K562 (cell line): ENCODE measurements around the gene SEPTIN1. TPM values are rescaled to one million over a fixed set of nuclear protein-coding genes. Genes with fewer than 3 reads are reported as not detected.

Experiments
- ATAC-seq: fragments of 200-7000 bp; cut with Tn5 transposase; 3 replicates; pipeline ENCODE4 v1.9.1; 2020; ENCODE audit warnings: moderate library complexity
- BruUV-seq: library from RNA; stranded (reverse); fragments of 400-500 nt; replicated peaks from 2 replicates; lab custom pipeline; 2021; lab: Mats Ljungman, UMichigan
- CTCF ChIA-PET: fragments of 300-600 bp; formaldehyde crosslinking; extraction: SDS; loops from one replicate; lab custom pipeline; 2021; ENCODE audit warnings: low intra/inter-chr PET ratio; lab: Yijun Ruan, JAX
- POLR2A ChIA-PET: fragments of 300-600, 350-650 bp; sonication (Branson Sonifier 250); formaldehyde crosslinking; extraction: SDS; loops from one replicate; lab custom pipeline; 2021; ENCODE audit warnings: antibody characterized with exemption, inconsistent platforms; lab: Yijun Ruan, JAX
- DNase-seq, 4 experiments: peaks; one replicate each; pipeline versions ENCODE4 v3.0.0 to v3.0.0-alpha.2; 2011 to 2018; ENCODE audit warnings: low spot score in 3 of 4, mixed read lengths in 3 of 4; ENCODE audit errors: extremely low read depth in 1 of 4
- FAIRE-seq: peaks from 2 replicates; lab custom pipeline; 2011; peaks lifted over from hg19 to GRCh38; lab: Jason Lieb, UNC
- H2AFZ ChIP-seq: 2 replicates; pipeline ENCODE4 v1.6.0; 2011; ENCODE audit warnings: low read depth, low read length, control low read depth, inconsistent platforms
- H3K27ac ChIP-seq: fragments of 200-600 bp; 3 replicates; pipeline ENCODE4 v1.8.0; 2011; ENCODE audit warnings: low read depth, mild to moderate bottlenecking, control low read depth, inconsistent platforms, low read length, moderate library complexity, mixed read lengths; ENCODE audit errors: extremely low read depth
- H3K27me3 ChIP-seq, 2 experiments: fragments of 300-600 bp in 1 of 2; 2 replicates in 1 of 2; 3 replicates in 1 of 2; pipeline versions ENCODE4 v1.6.0 to v1.8.0; 2011; ENCODE audit warnings: inconsistent platforms in 2 of 2, low read length in 2 of 2, mild to moderate bottlenecking in 1 of 2, mixed read lengths in 1 of 2, moderate library complexity in 1 of 2; ENCODE audit not compliant: control insufficient read depth in 2 of 2, insufficient read depth in 2 of 2
- H3K36me3 ChIP-seq: fragments of 300-600 bp; 3 replicates; pipeline ENCODE4 v1.8.0; 2011; ENCODE audit warnings: mild to moderate bottlenecking, low read length, inconsistent platforms; ENCODE audit not compliant: control insufficient read depth, insufficient read depth
- H3K4me1 ChIP-seq, 2 experiments: fragments of 200-600 bp in 1 of 2; replicated peaks in 1 of 2; 2 replicates in 1 of 2; 3 replicates in 1 of 2; pipeline versions ENCODE4 v1.5.1 to v1.8.0; 2011; ENCODE audit warnings: inconsistent platforms in 2 of 2, low read length in 2 of 2, mild to moderate bottlenecking in 1 of 2, mixed read lengths in 1 of 2, moderate library complexity in 1 of 2; ENCODE audit not compliant: control insufficient read depth in 2 of 2, insufficient read depth in 2 of 2
- H3K4me2 ChIP-seq: 2 replicates; pipeline ENCODE4 v1.6.1; 2011; ENCODE audit warnings: low read length, control low read depth, inconsistent platforms, mixed read lengths; ENCODE audit not compliant: insufficient read depth
- H3K4me3 ChIP-seq: fragments of 200-600 bp; sonication (generic), shearing (Covaris generic); 2 replicates; pipeline ENCODE4 v1.5.1; 2016; ENCODE audit warnings: control low read depth, inconsistent platforms
- H3K79me2 ChIP-seq: fragments of 200-600 bp; 3 replicates; pipeline ENCODE4 v1.8.0; 2011; ENCODE audit warnings: low read length, inconsistent platforms; ENCODE audit not compliant: control insufficient read depth, insufficient read depth
- H3K9ac ChIP-seq, 2 experiments: 2 replicates each; pipeline versions ENCODE4 v1.6.0 to v1.6.1; 2011; ENCODE audit warnings: low read depth in 2 of 2, low read length in 2 of 2, control low read depth in 1 of 2, inconsistent platforms in 1 of 2, mild to moderate bottlenecking in 1 of 2, mixed read lengths in 1 of 2; ENCODE audit not compliant: insufficient read depth in 1 of 2
- H3K9me1 ChIP-seq: one replicate; pipeline ENCODE4 v1.6.0; 2011; ENCODE audit warnings: inconsistent platforms, mild to moderate bottlenecking, low read length, moderate library complexity; ENCODE audit not compliant: control insufficient read depth, insufficient read depth
- H3K9me3 ChIP-seq: replicated peaks from 2 replicates; pipeline ENCODE4 v1.5.1; 2011; ENCODE audit warnings: low read depth, low read length, inconsistent platforms; ENCODE audit not compliant: control insufficient read depth, insufficient read depth
- H4K20me1 ChIP-seq: replicated peaks from 2 replicates; pipeline ENCODE4 v1.6.1; 2011; ENCODE audit warnings: low read length, inconsistent platforms, mixed read lengths; ENCODE audit not compliant: control insufficient read depth, insufficient read depth
- ARID2 ChIP-seq: fragments of 450-650 bp; IDR thresholded peaks from 2 replicates; pipeline ENCODE4 v1.6.1; 2017; ENCODE audit warnings: antibody characterized with exemption, mild to moderate bottlenecking
- FOXA1 ChIP-seq: fragments of 450-650 bp; IDR thresholded peaks from 2 replicates; pipeline ENCODE4 v1.6.1; 2016; ENCODE audit warnings: mild to moderate bottlenecking, borderline replicate concordance
- JUNB ChIP-seq: fragments of 450-650 bp; formaldehyde crosslinking; conservative IDR thresholded peaks from 2 replicates; pipeline ENCODE4 v1.4.0; 2020; ENCODE audit warnings: mild to moderate bottlenecking
- STAT5B ChIP-seq: fragments of 250-450 bp; sonication (Bioruptor Pico); IDR thresholded peaks from 2 replicates; pipeline ENCODE4 v1.8.0; 2021; ENCODE audit warnings: mild to moderate bottlenecking, inconsistent platforms
- TCF3 ChIP-seq: sonication (generic); formaldehyde crosslinking; IDR thresholded peaks from 2 replicates; pipeline ENCODE4 v1.4.0; 2020; ENCODE audit warnings: mild to moderate bottlenecking, missing genetic modification reagents
- XRCC5 ChIP-seq: fragments of 200-400 bp; formaldehyde crosslinking; IDR thresholded peaks from 2 replicates; pipeline ENCODE4 v1.6.1; 2017; ENCODE audit warnings: low read depth, mild to moderate bottlenecking, low read length
- ZNF253 ChIP-seq: fragments of 250-450 bp; sonication (Bioruptor Pico); conservative IDR thresholded peaks from 2 replicates; pipeline ENCODE4 v1.6.1; 2021; ENCODE audit warnings: mild to moderate bottlenecking
- ZSCAN29 ChIP-seq: fragments of 450-650 bp; IDR thresholded peaks from 2 replicates; pipeline ENCODE4 v1.6.1; 2017
- WGBS: fragments of 100-300 bp; shearing (Covaris generic); methylation state at CpG from one replicate; pipeline ENCODE4 v1.1.6; 2016; ENCODE audit warnings: low coverage, mixed read lengths; ENCODE audit not compliant: insufficient coverage; ENCODE audit errors: missing lambda C conversion rate; 5-methylcytosine and 5-hydroxymethylcytosine counted together
- in situ Hi-C: fragments of 300-500 bp; cut with MboI; formaldehyde crosslinking; loops from 4 replicates; pipeline ENCODE4 v1.15.0; 2018; ENCODE audit warnings: inconsistent platforms, mixed read lengths
- intact Hi-C: fragments of 100-400 bp; cut with micrococcal nuclease; formaldehyde crosslinking; loops from 2 replicates; pipeline ENCODE4 v1.14.2; 2022
- polyA plus RNA-seq, 8 experiments: library from polyadenylated mRNA; depleted of rRNA in 4 of 8; stranded (reverse) in 5 of 8; unstranded in 3 of 8; fragments of >200 nt; fragmentation: Nextera tagmentation in 2 of 8; fragmentation: Illumina TruSeq in 1 of 8; extraction: Ambion mirVana in 2 of 8; extraction: Trizol in 1 of 8; gene quantifications; 2 replicates each; pipeline versions ENCODE4 v1.2.1 to v1.2.3, GENCODE V29; 2011 to 2014; ENCODE audit warnings: inconsistent platforms in 1 of 8, missing spikeins in 1 of 8
- total RNA-seq, 7 experiments: library from RNA; depleted of rRNA in 6 of 7; stranded (reverse); fragments of >200 nt in 6 of 7; fragmentation: Illumina TruSeq in 2 of 7; extraction: Trizol in 2 of 7; gene quantifications; 2 replicates each; pipeline versions ENCODE4 v1.2.1 to v1.2.3, GENCODE V29; 2011 to 2021; ENCODE audit warnings: low replicate concordance in 1 of 7

Gene SEPTIN1
- total and polyA plus RNA-seq, 9 of the 15 experiments (the other 6 are each of a cell fraction or from before 2014, with no cell fraction given), result 0.23 to 5.6 (median 1.7) TPM; not detected in 1

DNA sequence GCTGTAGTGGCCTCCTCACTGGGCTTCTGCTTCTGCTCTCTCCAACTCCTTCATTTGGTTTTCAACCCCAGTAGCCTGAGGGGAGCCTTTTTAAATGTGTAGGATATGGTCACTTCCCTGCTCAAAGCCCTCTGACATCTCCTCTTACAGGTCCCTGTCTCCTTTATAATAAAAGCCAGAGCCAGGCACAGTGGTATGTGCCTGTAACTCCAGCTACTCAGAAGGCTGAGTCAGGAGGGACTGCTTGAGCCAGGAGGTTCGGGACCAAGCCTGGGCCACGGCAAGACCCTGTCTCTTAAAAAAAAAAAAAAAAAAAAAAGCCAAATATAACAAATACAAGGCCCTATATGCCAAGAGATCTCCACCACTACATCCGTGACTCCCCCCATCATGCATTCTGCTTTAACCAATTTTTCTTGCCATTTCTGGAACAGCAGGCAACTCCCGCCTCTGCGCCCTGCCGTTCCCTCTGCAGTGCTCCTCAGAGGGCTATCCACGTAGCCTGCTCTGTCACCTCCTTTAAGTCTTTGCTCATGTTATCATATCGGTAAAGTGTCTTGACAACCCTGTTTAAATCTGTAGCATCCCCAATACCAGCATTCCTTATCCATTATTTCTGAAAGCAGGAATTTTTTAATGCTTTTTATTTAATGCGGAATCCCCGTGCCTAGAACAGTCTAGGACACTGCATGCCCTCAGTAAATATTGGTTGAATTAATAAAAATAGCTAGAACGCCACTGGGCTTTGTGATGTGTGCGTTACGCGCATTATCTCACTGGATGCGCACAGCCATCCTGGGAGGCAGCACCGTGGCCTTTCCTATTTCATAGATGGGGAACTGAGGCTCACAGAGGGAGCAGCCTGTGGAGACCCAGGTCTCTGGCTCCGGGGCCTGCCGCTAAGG, 34.5 kb upstream of the SEPTIN1 start:
- in situ Hi-C loops (no loop called here), intact Hi-C loops (no loop called here)
- TF ChIP-seq XRCC5, result no peak
- no peak for TF ChIP-seq TCF3
- TF ChIP-seq STAT5B (CRISPR knock-in tag), result no peak
- TF ChIP-seq JUNB, result no peak
- no peak for TF ChIP-seq ARID2
- no peak for TF ChIP-seq FOXA1
- no peak for TF ChIP-seq ZNF253 (CRISPR knock-in tag)
- no peak for TF ChIP-seq ZSCAN29
- Histone ChIP-seq H3K9ac (no peak overlapping the region), H3K4me3 (no peak overlapping the region), H3K36me3 (peaks cover 73% of the 10 kb centered on the region), H2AFZ (no peak overlapping the region), H3K4me2 (no peak overlapping the region), H3K4me1 (no peaks in the 10 kb centered on the region), H3K9me3 (no peaks in the 10 kb centered on the region), H3K79me2 (peaks cover 17% of the 10 kb centered on the region; the same call in 2 of the 3 replicates), H3K9me1 (no peaks in the 10 kb centered on the region), H3K27me3 (no peaks in the 10 kb centered on the region), H4K20me1 (no peaks in the 10 kb centered on the region), H3K27ac (no peak overlapping the region)
- no peak for FAIRE-seq
- no TSS peak for BruUV-seq
- no peak; the same call in 2 of the 3 replicates for ATAC-seq
- CTCF ChIA-PET, result no interaction called here
- no peak for DNase-seq
- POLR2A ChIA-PET, result interaction anchor here (1.1 kb wide), 1 partner anchor 224 kb away, joined by 3 read pairs; no protein-coding TSS in a partner anchor
- WGBS, result 90% methylated on average over 17 of the region's 18 CpGs
